Iris pigment epithelial cell (primary cell): Measurements from ENCODE around the gene GPS1.

Source experiments
- DNase-seq: peaks from one replicate; pipeline ENCODE4 v3.0.0-alpha.2; 2011; ENCODE audit warnings: low read depth

The GPS1 gene

DNA sequence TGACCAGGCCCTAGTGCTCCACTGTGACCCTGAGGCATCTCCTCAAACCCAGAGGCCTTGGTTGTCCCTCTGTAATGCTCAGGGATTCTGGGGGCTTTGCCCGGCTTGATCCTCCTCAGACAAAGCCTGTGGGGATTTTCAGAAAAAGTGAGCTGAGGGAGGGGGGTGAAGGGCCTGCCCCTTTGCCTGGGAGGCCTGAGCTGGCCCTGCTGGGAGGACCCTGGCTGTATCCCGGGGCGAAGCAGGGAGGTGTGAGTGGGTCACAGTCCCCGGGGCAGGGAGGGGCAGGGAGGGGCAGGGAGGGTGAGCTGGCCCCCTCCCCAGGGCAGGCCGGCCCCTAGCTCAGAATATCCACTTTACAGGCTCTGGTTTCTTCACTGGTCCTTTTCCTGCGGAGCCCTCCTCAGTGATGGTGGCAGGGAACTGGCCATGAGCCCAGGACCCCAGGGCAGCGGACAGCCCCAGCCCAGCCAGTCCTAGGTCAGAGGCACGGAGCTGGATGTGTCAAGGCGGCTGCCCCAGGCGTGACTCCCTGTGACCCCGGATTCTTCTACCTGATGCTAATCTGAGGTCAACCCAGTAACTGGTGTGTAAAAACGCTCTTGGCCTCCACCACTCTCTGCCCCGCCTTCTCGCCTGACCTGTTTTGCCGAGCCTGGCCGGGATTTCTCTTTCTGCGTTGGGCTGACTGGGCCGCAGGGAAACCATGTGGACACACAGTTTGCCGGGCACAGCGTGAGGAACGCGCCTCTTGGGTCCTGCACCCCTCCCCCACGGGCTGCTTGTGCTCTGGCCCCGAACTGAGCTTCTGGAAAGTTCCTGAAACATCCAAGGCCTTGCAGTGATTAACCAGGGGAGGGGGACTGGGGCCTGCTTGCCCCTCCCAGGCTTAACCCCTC is 52.1 kb downstream of the GPS1 start:
- peak; percentile 35 for DNase-seq

DNA sequence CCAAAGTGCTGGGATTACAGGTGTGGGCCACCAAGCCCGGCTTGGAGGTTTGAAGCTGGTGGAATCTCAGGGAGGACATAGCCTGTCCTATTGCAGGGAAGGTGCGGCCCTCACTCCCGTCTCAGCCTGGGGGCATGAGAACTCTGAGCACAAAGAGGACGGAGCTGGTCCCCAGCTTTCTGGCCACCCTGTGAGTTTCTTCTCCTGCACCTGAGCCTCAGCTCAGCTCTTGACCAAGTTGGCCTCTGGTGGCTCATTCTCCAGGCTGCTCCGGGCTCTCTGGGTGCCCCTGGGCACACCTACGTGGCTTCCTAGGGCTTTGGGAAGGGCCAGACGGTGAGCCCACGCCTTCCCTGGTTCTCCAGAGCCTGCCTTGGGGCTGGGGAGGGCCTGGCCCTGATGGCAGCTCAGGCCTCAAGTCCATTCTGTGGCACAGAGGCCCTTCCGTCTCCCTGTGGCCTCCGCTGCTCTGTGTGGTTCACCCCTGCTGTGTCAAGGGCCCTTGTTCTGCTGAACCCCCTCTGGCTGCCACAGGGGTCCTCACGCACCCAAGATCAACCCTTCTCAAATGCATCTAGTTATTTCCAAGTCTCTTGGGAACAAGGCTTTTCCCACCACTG is 53.2 kb downstream of the GPS1 start:
- no peak for DNase-seq

DNA sequence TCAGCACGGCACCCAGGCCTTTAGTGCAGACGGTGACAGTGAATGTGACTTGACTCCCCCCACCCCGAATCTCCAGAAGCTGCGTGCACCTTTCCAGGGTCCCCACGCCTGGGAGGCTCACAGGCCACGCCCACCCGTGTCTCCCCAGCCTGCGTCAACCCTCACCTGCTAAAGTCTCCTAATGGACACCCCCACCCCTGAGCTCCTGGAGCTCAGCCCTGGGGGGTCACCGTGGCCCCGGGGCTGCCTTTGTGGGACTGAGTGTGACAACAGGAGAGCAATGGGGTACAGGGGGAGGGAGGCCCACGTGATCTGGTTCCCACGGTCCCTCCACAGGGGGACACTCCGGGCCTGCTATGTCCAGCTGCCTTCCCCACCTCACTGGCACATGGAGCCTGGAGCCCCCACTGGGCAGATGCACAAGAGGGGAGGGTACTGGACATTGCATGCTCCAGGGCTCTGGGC is 53.8 kb downstream of the GPS1 start:
- DNase-seq = no peak

DNA sequence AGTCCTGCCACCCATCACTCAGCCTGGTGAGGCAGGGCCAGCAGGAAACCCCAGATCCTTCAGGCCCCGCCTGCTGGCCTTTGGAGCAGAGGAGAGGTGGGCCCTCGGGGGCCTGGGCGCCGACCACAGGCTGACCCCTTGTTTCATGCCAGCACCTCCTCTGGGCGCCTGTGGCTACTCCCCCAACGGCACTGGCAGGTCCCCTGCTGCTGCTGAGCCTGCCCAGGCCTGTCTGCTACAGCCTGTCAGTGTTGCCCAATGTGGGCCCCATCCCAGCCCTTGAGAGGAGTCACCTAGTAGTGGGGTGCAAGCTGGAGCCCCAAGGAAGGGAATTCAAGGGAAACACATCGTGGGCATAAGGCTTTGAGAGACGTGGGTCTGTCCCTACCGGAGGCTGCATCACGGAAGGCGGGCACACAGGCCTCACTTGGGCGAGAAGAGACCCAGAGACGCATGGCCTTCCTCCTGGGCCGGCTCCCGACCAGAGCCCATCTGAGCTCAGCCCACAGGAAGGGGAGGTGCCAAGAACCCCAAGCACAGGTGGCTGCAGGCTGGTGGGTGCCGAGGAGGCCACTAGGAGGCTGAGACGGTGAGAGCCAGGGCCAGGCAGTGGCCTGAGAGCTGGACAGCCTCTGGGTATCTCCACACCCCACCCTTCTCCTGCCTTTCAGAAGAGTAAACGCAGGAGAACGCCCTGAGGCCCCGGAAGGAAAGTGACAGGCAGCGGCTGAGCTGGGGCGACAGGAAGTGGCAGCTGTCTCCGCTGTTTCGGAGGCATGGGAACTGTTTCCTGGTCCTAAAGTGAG is 54.4 kb downstream of the GPS1 start:
- DNase-seq = peak; percentile 43

DNA sequence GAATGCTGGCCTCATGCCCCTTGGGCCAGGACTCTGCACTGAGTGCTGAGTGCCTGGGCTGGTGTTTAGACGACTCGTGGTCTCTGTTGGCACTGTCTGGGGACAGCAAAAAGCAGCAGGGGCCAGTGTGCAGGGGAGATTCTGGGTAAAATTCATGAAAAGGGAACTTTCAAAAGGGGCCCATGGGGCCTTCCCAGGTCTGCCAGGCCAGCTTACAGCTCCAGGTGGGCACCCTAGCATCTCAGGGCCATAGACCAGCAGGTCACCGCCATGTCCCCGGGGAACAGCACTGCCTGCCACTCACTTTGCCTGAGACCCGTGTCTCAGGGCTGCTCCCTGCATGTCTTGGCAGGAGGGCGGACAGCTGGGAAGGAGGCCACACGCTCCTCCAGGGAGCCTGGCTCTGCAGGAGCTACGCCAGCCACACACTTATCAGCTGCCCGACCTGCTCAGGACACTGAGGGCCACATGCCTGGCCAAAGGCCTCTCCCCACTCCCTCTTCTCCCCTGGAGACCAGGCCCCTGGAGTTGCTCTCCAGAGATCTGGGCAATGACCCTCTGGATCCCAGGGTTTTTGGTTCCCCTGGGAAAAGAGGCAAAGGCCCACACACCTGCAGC is 55.1 kb downstream of the GPS1 start:
- no peak for DNase-seq
